ENCODE data around the gene C9orf153. TPM values are rescaled to one million over a fixed set of nuclear protein-coding genes. Genes with fewer than 3 reads are reported as not detected.

The C9orf153 gene
- total RNA-seq, 2 donors from 2014 or later, result 0.37 to 0.51 TPM

GRCh38 chr9:86256653-86257052, 2.8 kb downstream of the C9orf153 start:
- TF ChIP-seq CTCF (conservative IDR thresholded peaks at IDR 0.05), result no peak
- no peak for DNase-seq
- H3K4me1 Mint-ChIP-seq, result no peaks in the 10 kb centered on the region
- H3K4me1 ChIP-seq (ENCODE audit: control insufficient read depth, insufficient read depth, low read length), result no peaks in the 10 kb centered on the region
- H3K27ac ChIP-seq (ENCODE audit: low read depth, low read length), result no peak overlapping the region
- peaks cover 2% of the 10 kb centered on the region for H3K36me3 Mint-ChIP-seq (ENCODE audit: low read depth)
- no peaks in the 10 kb centered on the region for H3K27me3 ChIP-seq (ENCODE audit: control insufficient read depth, insufficient read depth, low read length, poor library complexity, severe bottlenecking)
- H3K9me3 Mint-ChIP-seq, result peaks cover 24% of the 10 kb centered on the region
- H3K4me3 ChIP-seq (ENCODE audit: low read length), result no peak overlapping the region
- H3K9ac ChIP-seq (ENCODE audit: extremely low read depth, low read length, poor library complexity, severe bottlenecking), result no peak overlapping the region
- H3K4me3 Mint-ChIP-seq, result no peak overlapping the region
- WGBS, 2 experiments (ENCODE audit: insufficient coverage in 1 of 2, insufficient read length in 1 of 2), result 87 to 96% methylated on average over 3 of the region's 3 CpGs
- no peaks in the 10 kb centered on the region for H3K27me3 Mint-ChIP-seq (ENCODE audit: insufficient read depth)
- H3K9me3 ChIP-seq (ENCODE audit: control insufficient read depth, low read length), result peaks cover 25% of the 10 kb centered on the region
- no peak overlapping the region for H3K27ac Mint-ChIP-seq
- no peaks in the 10 kb centered on the region for H3K36me3 ChIP-seq (ENCODE audit: control insufficient read depth, insufficient read depth, low read length)

GRCh38 chr9:86253577-86253976, 5.9 kb downstream of the C9orf153 start:
- H3K9me3 ChIP-seq (ENCODE audit: control insufficient read depth, low read length), result peaks cover 27% of the 10 kb centered on the region
- DNase-seq, result no peak
- Mint-ChIP-seq H3K36me3 (ENCODE audit: low read depth) (peaks cover 2% of the 10 kb centered on the region), H3K9me3 (peaks cover 24% of the 10 kb centered on the region), H3K4me3 (no peak overlapping the region), H3K27me3 (ENCODE audit: insufficient read depth) (no peaks in the 10 kb centered on the region), H3K27ac (no peak overlapping the region), H3K4me1 (no peaks in the 10 kb centered on the region)
- WGBS, 2 experiments (ENCODE audit: insufficient coverage in 1 of 2, insufficient read length in 1 of 2), result 87 to 92% methylated on average over 3 of the region's 3 CpGs
- no peak overlapping the region for H3K27ac ChIP-seq (ENCODE audit: low read depth, low read length)
- no peaks in the 10 kb centered on the region for H3K36me3 ChIP-seq (ENCODE audit: control insufficient read depth, insufficient read depth, low read length)
- H3K27me3 ChIP-seq (ENCODE audit: control insufficient read depth, insufficient read depth, low read length, poor library complexity, severe bottlenecking), result no peaks in the 10 kb centered on the region
- no peak for TF ChIP-seq CTCF (conservative IDR thresholded peaks at IDR 0.05)
- no peak overlapping the region for H3K4me3 ChIP-seq (ENCODE audit: low read length)
- no peaks in the 10 kb centered on the region for H3K4me1 ChIP-seq (ENCODE audit: control insufficient read depth, insufficient read depth, low read length)
- no peak overlapping the region for H3K9ac ChIP-seq (ENCODE audit: extremely low read depth, low read length, poor library complexity, severe bottlenecking)

GRCh38 chr9:86252870-86253269, 6.6 kb downstream of the C9orf153 start:
- H3K9ac ChIP-seq (ENCODE audit: extremely low read depth, low read length, poor library complexity, severe bottlenecking), result no peak overlapping the region
- no peak for DNase-seq
- H3K27ac ChIP-seq (ENCODE audit: low read depth, low read length), result no peak overlapping the region
- no peak overlapping the region for H3K4me3 ChIP-seq (ENCODE audit: low read length)
- H3K9me3 ChIP-seq (ENCODE audit: control insufficient read depth, low read length), result peaks cover 27% of the 10 kb centered on the region
- H3K4me1 ChIP-seq (ENCODE audit: control insufficient read depth, insufficient read depth, low read length), result no peaks in the 10 kb centered on the region
- Mint-ChIP-seq H3K4me1 (no peaks in the 10 kb centered on the region), H3K9me3 (peaks cover 24% of the 10 kb centered on the region), H3K4me3 (no peak overlapping the region), H3K36me3 (ENCODE audit: low read depth) (peaks cover 2% of the 10 kb centered on the region), H3K27me3 (ENCODE audit: insufficient read depth) (no peaks in the 10 kb centered on the region), H3K27ac (no peak overlapping the region)
- no peaks in the 10 kb centered on the region for H3K27me3 ChIP-seq (ENCODE audit: control insufficient read depth, insufficient read depth, low read length, poor library complexity, severe bottlenecking)
- 100% methylated on average over 1 of the region's 1 CpG; no CpG with 5 or more reads in 1 of the 2 experiments for WGBS, 2 experiments (ENCODE audit: insufficient coverage in 1 of 2, insufficient read length in 1 of 2)
- no peak for TF ChIP-seq CTCF (conservative IDR thresholded peaks at IDR 0.05)
- H3K36me3 ChIP-seq (ENCODE audit: control insufficient read depth, insufficient read depth, low read length), result no peaks in the 10 kb centered on the region

Data from endodermal cell (in vitro differentiated cells).